GM21723 (cell line): Measurements from ENCODE around the gene FUZ.

Source experiments
- ATAC-seq: cut with Tn5 transposase; IDR thresholded peaks from one replicate; pipeline ENCODE4 v1.9.1; 2021; ENCODE audit warnings: mild to moderate bottlenecking, moderate library complexity; ENCODE audit not compliant: unreplicated experiment

The FUZ gene

DNA sequence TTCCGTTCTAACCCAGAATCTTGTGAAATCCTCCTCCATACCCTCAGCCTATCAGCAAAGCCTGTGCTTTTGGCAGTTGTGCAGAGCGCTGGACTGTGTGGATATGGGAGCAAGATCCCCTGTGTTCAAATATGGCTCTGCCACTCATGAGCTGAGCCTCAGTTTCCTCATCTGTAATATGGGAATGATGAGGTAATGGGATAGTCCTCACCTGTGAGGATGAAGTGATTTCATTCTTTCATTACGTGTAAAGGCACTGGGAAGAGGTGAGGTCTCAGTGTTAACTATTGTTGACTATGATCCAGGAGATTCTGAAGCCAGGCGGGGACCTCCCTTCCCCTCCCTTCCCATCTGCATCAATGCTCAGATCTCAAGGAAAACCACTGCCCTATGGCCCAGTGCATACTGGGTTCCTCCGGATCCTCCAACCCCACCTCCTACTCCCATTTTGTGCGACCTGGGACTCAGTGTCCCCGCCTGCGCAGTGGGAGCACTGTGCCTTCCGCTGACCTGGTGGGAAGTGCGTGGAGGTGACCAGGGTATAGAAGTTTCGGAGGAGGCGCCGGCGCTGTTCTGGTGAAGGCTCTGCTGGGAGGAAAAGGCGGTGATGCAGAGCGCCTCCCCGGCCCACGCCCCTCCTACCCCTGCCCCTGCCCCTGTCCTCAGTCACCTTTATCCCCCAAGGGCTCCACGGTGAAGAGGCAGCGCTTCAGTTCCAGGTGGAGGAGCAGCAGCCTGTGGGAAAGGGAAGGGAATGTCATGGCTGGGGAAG is 5.0 kb downstream of the FUZ start:
- no peak for ATAC-seq

DNA sequence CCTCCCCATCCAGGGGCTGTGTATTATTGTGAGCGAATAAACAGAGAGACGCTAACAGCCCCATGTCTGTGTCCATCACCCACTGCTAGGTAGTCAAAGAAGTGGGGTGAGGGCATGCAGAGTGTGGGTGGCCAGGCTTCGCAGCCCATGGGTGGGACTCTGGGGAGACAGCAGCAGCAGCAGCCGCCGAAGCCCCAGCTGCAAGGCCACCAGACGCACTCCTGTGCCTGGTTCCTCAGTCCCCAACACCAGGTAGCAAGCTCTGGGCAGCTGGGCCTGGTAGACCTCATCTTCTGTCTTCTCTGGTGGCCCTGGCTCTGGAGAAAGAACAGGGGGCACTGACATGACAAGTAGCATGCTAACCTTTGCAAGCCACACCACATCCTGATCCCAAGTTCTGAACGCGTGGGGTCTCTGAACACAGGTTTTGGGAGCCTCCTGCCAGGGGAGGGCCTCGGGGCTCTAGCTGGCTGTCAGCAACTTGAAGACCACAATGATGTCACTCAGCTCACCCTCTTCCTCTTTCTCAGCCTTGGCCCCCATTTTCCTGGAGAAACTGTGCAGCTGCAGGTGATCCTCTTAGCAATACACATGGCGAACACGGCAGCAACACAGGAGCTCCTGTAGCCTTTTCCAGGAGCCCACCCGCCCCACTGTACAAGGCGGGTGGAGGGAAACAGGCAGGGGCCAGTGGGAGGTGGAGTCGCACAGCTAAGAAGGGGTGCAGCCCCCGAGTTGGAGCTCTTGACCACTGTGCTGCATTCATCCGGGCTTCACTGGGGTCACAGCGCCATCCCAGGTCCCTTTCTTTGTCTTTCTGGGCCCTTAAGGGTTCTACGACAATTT is 5.8 kb downstream of the FUZ start:
- ATAC-seq, result no peak

DNA sequence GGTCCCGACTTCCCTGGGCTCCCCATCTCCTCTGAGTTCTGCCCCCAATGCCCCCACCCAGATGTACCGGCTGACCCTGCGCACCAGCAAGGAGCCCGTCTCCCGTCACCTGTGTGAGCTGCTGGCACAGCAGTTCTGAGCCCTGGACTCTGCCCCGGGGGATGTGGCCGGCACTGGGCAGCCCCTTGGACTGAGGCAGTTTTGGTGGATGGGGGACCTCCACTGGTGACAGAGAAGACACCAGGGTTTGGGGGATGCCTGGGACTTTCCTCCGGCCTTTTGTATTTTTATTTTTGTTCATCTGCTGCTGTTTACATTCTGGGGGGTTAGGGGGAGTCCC is 6.5 kb downstream of the FUZ start:
- ATAC-seq, result no peak

- no peak for ATAC-seq
These were observed 7.1 kb downstream of the FUZ start for GRCh38 chr19:49805822-49806619.

DNA sequence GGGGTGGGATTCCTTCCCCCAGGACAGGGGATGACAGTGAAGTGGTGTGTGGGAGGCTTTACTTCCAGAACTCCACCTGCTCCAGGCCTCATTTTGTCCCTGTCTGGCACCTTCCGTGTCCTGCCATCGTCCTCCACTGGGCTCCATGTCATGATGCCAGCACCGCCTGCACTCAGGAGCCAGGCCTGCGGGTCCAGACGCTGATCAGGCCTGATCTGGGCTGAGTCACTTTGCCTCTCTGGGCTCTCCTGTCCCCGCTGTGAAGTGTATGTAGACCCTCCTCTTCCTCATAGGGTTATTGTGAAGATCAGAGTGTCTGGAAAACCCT is 9.6 kb downstream of the FUZ start:
- no peak for ATAC-seq

GRCh38 chr19:49802836-49803528 is 10.1 kb downstream of the FUZ start:
- ATAC-seq, result no peak

DNA sequence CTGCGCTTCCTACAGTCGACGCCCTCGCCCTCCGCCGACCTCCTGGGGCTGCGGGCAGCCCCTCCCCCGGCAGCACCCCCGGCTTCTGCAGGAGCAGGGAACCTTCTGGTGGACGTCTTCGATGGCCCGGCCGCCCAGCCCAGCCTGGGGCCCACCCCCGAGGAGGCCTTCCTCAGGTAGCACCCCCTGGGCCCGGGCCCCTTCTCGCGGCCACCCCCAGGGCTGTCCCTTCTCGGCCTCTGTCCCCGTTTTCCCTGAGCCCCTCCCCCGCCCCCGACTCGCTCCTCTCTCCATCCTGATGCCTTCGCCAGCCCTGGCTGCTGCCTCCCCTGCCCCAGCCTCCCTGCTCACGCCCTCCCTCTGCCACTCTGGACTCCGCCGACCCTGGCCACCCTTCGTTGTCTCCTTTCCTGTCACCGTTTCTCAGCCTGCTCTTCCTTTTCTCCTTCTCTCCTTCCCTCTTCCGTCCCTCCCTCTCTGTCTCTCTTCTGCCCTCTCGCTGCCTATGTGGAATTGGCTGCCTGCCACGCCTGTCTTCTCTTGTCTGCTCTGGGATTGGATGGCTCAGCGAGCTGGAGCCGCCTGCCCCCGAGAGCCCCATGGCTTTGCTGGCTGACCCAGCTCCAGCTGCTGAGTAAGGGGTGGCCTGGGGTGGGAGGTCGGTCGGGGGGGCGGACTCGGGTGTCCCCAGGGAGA is 11.0 kb downstream of the FUZ start:
- ATAC-seq, result no peak

GRCh38 chr19:49801401-49801888 is 11.6 kb downstream of the FUZ start:
- ATAC-seq, result no peak

DNA sequence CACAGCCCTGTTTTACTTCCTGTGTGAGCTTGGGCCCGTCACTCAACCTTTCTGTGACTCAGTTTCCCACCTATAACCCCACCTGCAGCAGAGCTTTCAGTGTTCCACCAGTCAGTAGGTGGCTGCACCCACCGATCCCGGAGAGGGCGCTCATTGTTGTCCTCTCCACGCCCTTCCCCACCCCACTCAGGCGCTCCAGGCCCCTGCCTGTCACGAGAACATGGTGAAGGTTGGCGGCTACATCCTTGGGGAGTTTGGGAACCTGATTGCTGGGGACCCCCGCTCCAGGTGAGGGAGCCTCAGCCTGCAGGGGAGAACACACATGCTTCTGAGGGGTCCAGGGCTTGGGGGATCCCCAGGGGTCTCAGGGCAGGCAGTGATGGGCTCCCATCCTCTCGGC is 12.3 kb downstream of the FUZ start:
- ATAC-seq, result no peak

DNA sequence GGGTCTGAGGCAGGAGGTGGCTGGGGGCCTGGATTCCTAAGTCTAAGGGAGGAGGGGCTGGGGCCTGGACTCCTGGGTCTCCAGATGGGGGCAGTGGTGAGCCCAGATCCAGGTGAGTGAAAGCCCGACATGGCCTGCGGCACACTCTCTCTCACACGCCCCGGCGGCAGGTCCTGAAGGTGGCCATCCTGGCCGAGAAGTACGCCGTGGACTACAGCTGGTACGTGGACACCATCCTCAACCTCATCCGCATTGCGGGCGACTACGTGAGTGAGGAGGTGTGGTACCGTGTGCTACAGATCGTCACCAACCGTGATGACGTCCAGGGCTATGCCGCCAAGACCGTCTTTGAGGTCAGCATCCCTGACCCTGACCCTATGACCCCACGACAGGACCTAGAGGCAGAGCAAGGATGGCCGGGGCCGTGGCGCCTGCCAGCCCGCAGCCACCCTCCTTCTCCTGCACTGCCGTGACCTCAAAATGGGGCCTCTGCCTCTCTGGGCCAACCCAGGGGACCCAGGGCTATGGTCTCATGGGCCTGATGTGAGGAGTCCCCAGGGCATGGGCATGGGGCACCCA is 13.2 kb downstream of the FUZ start:
- ATAC-seq, result no peak

DNA sequence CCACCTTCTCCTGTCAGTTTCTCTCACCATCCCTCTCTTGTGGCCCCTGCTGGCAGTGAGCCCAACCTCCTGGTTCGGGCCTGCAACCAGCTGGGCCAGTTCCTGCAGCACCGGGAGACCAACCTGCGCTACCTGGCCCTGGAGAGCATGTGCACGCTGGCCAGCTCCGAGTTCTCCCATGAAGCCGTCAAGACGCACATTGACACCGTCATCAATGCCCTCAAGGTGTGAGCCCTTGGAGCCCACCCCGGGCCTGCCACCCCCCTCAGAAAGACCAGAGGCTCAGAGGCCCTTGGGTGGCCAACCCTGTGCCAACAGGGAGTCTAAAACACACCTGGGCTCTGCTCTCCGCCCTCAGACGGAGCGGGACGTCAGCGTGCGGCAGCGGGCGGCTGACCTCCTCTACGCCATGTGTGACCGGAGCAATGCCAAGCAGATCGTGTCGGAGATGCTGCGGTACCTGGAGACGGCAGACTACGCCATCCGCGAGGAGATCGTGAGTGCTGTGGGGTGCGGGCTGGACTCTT is 13.8 kb downstream of the FUZ start:
- no peak for ATAC-seq

DNA sequence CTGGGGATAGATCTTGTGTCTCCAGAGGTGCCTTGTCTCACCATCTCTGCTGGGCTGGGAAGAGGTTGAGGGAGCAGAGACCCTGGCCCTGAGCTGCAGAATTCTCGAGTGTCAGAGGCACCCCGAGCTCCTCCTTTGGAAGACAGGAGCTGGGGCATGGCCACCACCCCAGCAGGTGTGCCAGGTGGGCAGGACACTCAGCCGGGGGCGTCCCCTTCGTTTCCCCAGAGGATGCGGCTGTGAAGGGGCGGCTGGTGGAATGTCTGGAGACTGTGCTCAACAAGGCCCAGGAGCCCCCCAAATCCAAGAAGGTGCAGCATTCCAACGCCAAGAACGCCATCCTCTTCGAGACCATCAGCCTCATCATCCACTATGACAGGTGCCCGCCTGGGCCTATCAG is 14.5 kb downstream of the FUZ start:
- ATAC-seq, result no peak

DNA sequence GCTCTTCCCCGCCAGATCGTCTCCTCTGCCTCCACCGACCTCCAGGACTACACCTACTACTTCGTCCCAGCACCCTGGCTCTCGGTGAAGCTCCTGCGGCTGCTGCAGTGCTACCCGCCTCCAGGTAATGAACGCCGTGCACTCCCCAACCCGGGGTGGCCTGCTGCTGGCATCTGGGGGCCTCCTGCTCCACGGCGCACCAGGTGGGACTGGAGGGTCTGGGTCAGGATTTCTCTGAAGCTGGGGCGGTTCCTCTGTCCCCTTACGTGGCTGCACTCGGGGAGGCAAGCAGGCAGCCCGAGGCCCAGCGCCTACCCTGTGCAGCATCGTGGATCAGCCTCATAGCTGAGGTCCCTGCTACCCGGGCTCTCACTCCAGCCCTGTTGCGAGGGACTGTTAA is 17.5 kb downstream of the FUZ start:
- no peak for ATAC-seq

DNA sequence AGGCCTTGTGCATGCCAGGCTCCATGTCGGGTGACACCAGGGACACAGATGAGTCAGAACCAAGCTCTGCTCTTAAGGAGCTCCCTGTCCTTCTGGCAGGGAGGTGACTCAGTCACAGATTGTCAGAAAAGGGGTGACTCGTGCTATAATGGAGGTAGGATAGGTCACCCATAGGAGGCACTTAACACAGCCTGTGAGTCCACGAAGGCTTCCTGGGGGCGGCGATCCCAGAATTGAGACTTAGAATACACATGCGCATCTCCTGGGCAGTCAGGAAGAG is 19.6 kb downstream of the FUZ start:
- ATAC-seq, result no peak

GRCh38 chr19:49792829-49793560 is 20.1 kb downstream of the FUZ start:
- ATAC-seq, result no peak

DNA sequence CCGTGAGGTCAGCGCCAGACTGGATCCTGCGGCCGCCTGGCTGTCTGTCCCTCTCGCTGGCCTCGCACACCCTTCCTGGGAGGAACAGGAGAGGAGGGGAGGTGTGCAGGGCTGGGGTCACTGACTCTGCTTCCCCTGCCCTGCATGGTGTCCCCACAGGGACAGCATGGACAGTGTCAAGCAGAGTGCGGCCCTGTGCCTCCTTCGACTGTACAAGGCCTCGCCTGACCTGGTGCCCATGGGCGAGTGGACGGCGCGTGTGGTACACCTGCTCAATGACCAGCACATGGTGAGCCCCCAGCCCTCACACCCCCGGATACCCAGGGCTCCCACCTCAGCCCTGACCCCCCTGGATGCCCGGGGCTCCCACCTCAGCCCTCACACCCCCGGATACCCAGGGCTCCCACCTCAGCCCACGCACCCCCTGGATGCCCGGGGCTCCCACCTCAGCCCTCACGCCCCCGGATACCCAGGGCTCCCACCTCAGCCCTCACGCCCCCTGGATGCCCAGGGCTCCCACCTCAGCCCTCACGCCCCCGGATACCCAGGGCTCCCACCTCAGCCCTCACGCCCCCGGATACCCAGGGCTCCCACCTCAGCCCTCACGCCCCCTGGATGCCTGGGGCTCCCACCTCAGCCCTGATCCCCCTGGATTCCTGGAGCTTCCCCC is 21.2 kb downstream of the FUZ start:
- no peak for ATAC-seq

DNA sequence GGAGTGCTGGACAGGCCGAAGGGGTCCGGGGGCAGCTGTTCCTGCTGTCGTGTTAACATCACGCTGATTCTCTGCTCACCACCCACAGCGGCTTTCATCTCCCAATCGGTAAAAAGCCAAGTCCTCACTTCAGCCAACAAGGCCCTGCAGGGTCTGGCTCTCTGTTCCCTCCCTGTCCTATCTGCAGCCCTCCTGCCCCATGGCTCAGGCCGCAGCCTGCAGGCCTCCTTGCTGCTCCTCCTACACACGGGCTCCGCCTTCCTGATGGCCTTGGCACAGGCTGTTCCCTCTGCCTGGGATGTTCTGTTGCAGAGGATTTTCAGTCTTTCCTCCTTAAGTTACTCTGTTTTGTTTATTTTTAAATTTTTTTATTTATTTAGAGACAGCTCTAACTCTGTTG is 22.2 kb downstream of the FUZ start:
- ATAC-seq, result no peak

DNA sequence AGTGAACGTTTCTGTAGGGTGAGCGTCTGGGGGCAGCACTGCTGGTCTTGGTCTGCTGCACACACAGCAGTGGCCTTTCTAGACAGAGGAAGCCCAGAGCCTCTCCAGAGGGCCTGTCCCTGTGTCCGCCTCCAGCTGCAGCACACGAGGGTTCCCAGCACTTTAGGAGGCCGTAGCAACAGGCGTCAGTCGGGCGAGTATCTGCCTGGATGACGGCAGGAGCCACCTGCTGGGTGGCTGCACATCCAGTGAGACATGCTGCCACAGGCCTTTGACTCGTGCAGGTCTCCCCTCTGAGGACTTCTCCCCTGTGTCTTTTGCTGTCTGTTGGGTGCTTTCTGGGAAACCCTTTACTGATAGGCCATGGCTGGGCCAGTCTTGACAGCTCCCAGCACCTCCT is 24.2 kb downstream of the FUZ start:
- no peak for ATAC-seq

- no peak for ATAC-seq
These were observed 25.3 kb downstream of the FUZ start for GRCh38 chr19:49787746-49788145.
